PFSK-1 (cell line): ENCODE results near the gene USPL1. TPM values are rescaled to one million over a fixed set of nuclear protein-coding genes. Genes with fewer than 3 reads are reported as not detected.

Source experiments
- FOXP2 ChIP-seq: optimal IDR thresholded peaks from 2 replicates; pipeline ENCODE3; 2011; ENCODE audit warnings: borderline replicate concordance, control low read depth, inconsistent platforms; ENCODE audit not compliant: insufficient read depth; ENCODE audit errors: extremely low read length, extremely low read depth
- POLR2AphosphoS5 ChIP-seq: IDR thresholded peaks from 2 replicates; pipeline ENCODE4 v1.6.1; 2012; ENCODE audit warnings: low read depth, mild to moderate bottlenecking, control low read depth, low read length, moderate library complexity
- SIN3A ChIP-seq: IDR thresholded peaks from 2 replicates; pipeline ENCODE4 v1.6.1; 2012; ENCODE audit warnings: mild to moderate bottlenecking, low read length, moderate library complexity, borderline replicate concordance; ENCODE audit not compliant: insufficient read depth
- TAF1 ChIP-seq: IDR thresholded peaks from 2 replicates; pipeline ENCODE4 v1.6.1; 2012; ENCODE audit warnings: low read length, control low read depth, borderline replicate concordance; ENCODE audit not compliant: insufficient read depth
- polyA plus RNA-seq: library from polyadenylated mRNA; unstranded; fragments of >200 nt; gene quantifications from one replicate; pipeline ENCODE4 v1.2.1, GENCODE V29; 2012; ENCODE audit warnings: low read depth, missing spikeins; ENCODE audit not compliant: insufficient read length
- TF ChIP-seq, protein P1 (sequence below), 2 experiments: IDR thresholded peaks; 2 replicates each; pipeline versions ENCODE4 v1.6.1 to v1.8.0; 2011 to 2012; ENCODE audit warnings: low read depth in 2 of 2, low read length in 2 of 2, control low read depth in 1 of 2, inconsistent platforms in 1 of 2, mild to moderate bottlenecking in 1 of 2, moderate library complexity in 1 of 2; ENCODE audit not compliant: insufficient read depth in 1 of 2

Gene USPL1
- polyA plus RNA-seq, result 3.7 TPM

- TF ChIP-seq TAF1 (peak; percentile 71), POLR2AphosphoS5 (peak; percentile 86), SIN3A (0 out of 2 replicates have a peak, but pooled peaks have one; percentile 78), FOXP2 (peak; percentile 96)
- TF ChIP-seq, protein P1, sequence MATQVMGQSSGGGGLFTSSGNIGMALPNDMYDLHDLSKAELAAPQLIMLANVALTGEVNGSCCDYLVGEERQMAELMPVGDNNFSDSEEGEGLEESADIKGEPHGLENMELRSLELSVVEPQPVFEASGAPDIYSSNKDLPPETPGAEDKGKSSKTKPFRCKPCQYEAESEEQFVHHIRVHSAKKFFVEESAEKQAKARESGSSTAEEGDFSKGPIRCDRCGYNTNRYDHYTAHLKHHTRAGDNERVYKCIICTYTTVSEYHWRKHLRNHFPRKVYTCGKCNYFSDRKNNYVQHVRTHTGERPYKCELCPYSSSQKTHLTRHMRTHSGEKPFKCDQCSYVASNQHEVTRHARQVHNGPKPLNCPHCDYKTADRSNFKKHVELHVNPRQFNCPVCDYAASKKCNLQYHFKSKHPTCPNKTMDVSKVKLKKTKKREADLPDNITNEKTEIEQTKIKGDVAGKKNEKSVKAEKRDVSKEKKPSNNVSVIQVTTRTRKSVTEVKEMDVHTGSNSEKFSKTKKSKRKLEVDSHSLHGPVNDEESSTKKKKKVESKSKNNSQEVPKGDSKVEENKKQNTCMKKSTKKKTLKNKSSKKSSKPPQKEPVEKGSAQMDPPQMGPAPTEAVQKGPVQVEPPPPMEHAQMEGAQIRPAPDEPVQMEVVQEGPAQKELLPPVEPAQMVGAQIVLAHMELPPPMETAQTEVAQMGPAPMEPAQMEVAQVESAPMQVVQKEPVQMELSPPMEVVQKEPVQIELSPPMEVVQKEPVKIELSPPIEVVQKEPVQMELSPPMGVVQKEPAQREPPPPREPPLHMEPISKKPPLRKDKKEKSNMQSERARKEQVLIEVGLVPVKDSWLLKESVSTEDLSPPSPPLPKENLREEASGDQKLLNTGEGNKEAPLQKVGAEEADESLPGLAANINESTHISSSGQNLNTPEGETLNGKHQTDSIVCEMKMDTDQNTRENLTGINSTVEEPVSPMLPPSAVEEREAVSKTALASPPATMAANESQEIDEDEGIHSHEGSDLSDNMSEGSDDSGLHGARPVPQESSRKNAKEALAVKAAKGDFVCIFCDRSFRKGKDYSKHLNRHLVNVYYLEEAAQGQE (IDR thresholded peaks at IDR 0.05; ENCODE audit: insufficient read depth in 1 of 2, low read depth in 2 of 2, low read length in 2 of 2), result peak in 1 of 2 experiments; percentile 26; a peak in 2 of 4 replicates
These were observed at the start of gene USPL1 for GRCh38 chr13:30617315-30618185. Gene USPL1, plus strand, starts transcription at chr13:30617920. Its CDS starts 3,221 bp downstream, at chr13:30621141.

DNA sequence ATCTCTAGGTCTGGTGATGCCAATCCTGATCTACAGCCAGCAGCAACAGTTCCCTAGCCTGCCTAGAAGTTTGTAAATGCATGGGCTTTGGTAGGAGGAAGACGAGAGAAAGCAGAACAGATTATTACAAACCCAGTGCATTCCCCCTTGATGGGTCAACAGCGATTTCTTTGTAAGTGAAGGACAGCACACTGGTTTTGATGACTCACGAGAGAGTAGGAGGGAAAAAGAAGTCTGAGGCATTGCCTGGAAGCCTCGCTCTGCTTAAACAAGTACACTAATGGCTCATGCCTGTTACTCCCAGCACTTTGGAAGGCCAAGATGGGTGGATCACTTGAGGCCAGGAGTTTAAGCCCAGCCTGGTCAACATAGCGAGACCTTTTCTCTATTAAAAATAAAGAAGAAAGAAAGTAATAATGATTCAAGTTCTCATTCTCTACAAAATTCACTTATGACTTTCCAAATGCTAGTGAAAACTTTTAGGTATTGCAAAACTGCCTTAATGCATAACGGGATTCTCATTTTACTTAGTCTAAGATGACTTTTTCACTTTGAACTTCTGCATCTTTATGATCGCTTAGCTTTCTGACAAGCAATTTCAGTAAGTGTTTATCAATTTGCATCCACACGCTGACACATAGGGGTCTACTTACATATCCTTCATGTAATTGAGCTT lies 47.7 kb upstream of the USPL1 start:
- TF ChIP-seq, protein P1 (IDR thresholded peaks at IDR 0.05; ENCODE audit: insufficient read depth in 1 of 2, low read depth in 2 of 2, low read length in 2 of 2), result no peak
- TF ChIP-seq SIN3A, result no peak
- TF ChIP-seq TAF1, result no peak
- TF ChIP-seq POLR2AphosphoS5, result no peak
- no peak for TF ChIP-seq FOXP2

DNA sequence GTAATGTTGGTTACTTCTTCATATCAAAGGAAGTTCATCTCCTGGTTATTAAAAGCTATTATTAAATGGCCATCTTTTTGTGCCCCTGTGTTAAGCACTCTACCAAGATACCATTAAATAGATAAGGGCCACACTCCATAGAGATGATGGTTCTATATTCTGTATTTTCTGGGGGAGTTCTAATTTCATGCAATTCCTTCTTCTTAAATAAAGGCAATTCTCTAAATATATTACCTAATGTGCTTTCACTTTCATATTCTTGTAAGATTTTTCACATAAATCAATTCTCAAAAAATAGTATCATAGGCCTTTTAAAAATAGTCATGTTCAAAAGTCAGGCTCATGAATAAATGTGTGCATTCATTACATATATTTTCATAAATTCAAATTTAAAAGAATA lies 47.0 kb upstream of the USPL1 start:
- TF ChIP-seq, protein P1 (IDR thresholded peaks at IDR 0.05; ENCODE audit: insufficient read depth in 1 of 2, low read depth in 2 of 2, low read length in 2 of 2), result no peak

DNA sequence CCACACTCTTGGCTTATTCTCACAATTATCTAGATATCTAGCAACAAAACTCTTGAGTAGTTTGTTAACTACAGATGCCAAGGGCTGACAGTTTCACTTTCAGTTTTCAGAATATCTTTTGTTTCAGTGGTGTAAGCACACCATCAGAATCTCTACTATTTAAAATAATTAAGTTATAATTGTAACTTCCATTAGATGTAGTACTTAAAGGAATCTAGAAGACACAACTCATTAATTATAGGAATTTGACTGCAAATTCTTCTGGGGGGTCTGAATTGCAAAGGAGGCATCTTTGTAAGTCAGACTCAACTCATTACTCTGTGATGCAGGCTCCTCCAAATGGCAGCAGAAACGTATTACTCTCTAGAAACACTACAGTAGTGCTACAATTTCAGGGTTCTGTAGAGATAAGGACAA lies 44.9 kb upstream of the USPL1 start:
- TF ChIP-seq, protein P1 (IDR thresholded peaks at IDR 0.05; ENCODE audit: insufficient read depth in 1 of 2, low read depth in 2 of 2, low read length in 2 of 2), result no peak
- TF ChIP-seq SIN3A (no peak), POLR2AphosphoS5 (no peak), FOXP2 (no peak), TAF1 (no peak)
